CD4-positive, alpha-beta memory T cell (primary cell): ENCODE results near the gene SRSF7. TPM values are rescaled to one million over a fixed set of nuclear protein-coding genes. Genes with fewer than 3 reads are reported as not detected.
"Not testable (repeated sequence)": the region's sequence is repeated elsewhere in the genome, so short reads cannot be mapped to it uniquely, and the experiment has no call there.

Source experiments
- CTCF ChIA-PET: fragments of 350-600 bp; sonication (Branson Sonifier 250); formaldehyde crosslinking; loops from one replicate; lab custom pipeline; 2021; ENCODE audit warnings: inconsistent platforms; ENCODE audit not compliant: partially characterized antibody; lab: Charles Lee
- POLR2A ChIA-PET: fragments of 350-600 bp; sonication (Branson Sonifier 250); formaldehyde crosslinking; loops from one replicate; lab custom pipeline; 2021; ENCODE audit not compliant: partially characterized antibody; lab: Charles Lee
- DNase-seq, 5 donors: peaks; one replicate each; pipeline versions ENCODE4 v3.0.0 to v3.0.0-alpha.2; 2020 to 2022; ENCODE audit warnings: mixed read lengths in 1 of 5
- H3K27ac ChIP-seq: one replicate; pipeline ENCODE4 v1.7.0; 2013; ENCODE audit warnings: low read depth, low read length
- H3K27me3 ChIP-seq: 2 replicates; pipeline ENCODE4 v1.7.0; 2013; ENCODE audit warnings: mild to moderate bottlenecking, low read length, moderate library complexity; ENCODE audit not compliant: insufficient read depth
- H3K36me3 ChIP-seq: 2 replicates; pipeline ENCODE4 v1.7.0; 2013; ENCODE audit warnings: mild to moderate bottlenecking, low read length, moderate library complexity; ENCODE audit not compliant: insufficient read depth
- H3K4me1 ChIP-seq: 2 replicates; pipeline ENCODE4 v1.7.0; 2013; ENCODE audit warnings: mild to moderate bottlenecking, low read length, moderate library complexity; ENCODE audit not compliant: insufficient read depth
- H3K4me3 ChIP-seq, 2 donors: one replicate each; pipeline ENCODE4 v1.7.0; 2013; ENCODE audit warnings: low read length in 2 of 2, mild to moderate bottlenecking in 1 of 2
- H3K9me3 ChIP-seq, 2 donors: one replicate each; pipeline ENCODE4 v1.7.0; 2013; ENCODE audit warnings: low read length in 2 of 2, control low read depth in 1 of 2; ENCODE audit not compliant: control insufficient read depth in 1 of 2
- H3K27ac Mint-ChIP-seq, 7 donors: one replicate each; pipeline ENCODE4 v1.8.0; 2020 to 2021; ENCODE audit warnings: mixed read lengths in 7 of 7, mild to moderate bottlenecking in 6 of 7, inconsistent platforms in 3 of 7, moderate library complexity in 3 of 7
- H3K27me3 Mint-ChIP-seq, 2 donors: one replicate each; pipeline ENCODE4 v1.8.0; 2020 to 2021; ENCODE audit warnings: mixed read lengths in 2 of 2
- H3K36me3 Mint-ChIP-seq, 2 donors: one replicate each; pipeline ENCODE4 v1.8.0; 2020 to 2021; ENCODE audit warnings: mixed read lengths in 2 of 2, inconsistent platforms in 1 of 2, mild to moderate bottlenecking in 1 of 2
- H3K4me1 Mint-ChIP-seq, 4 donors: one replicate each; pipeline ENCODE4 v1.8.0; 2020 to 2021; ENCODE audit warnings: mixed read lengths in 4 of 4, mild to moderate bottlenecking in 1 of 4
- H3K4me3 Mint-ChIP-seq, 8 donors: one replicate each; pipeline ENCODE4 v1.8.0; 2020 to 2021; ENCODE audit warnings: mixed read lengths in 8 of 8, mild to moderate bottlenecking in 7 of 8, moderate library complexity in 6 of 8, inconsistent platforms in 3 of 8
- H3K9me3 Mint-ChIP-seq, 8 donors: one replicate each; pipeline ENCODE4 v1.8.0; 2020 to 2021; ENCODE audit warnings: mixed read lengths in 8 of 8, mild to moderate bottlenecking in 5 of 8, inconsistent platforms in 3 of 8, moderate library complexity in 1 of 8
- intact Hi-C: fragments of 100-400 bp; cut with micrococcal nuclease; formaldehyde crosslinking; loops from one replicate; pipeline ENCODE4 v1.15.1; 2023
- polyA plus RNA-seq, 2 donors: library from polyadenylated mRNA; unstranded; fragments of 300-500 nt; fragmentation: Illumina TruSeq; gene quantifications; one replicate each; pipeline ENCODE4 v1.2.3, GENCODE V29; 2021
- total RNA-seq, 2 experiments: library from RNA; stranded (reverse); gene quantifications; one replicate each; pipeline ENCODE4 v1.2.3, GENCODE V29; 2021

The SRSF7 gene
- total and polyA plus RNA-seq, 4 experiments from 2014 or later, result 177 to 333 (median 258) TPM

GRCh38 chr2:38755891-38756290 is 4.7 kb upstream of the SRSF7 start:
- H3K4me3 ChIP-seq, H3K27ac Mint-ChIP-seq, H3K27me3 ChIP-seq, H3K9me3 ChIP-seq, H3K4me3 Mint-ChIP-seq, H3K27me3 Mint-ChIP-seq, POLR2A ChIA-PET, DNase-seq, CTCF ChIA-PET, H3K27ac ChIP-seq, H3K9me3 Mint-ChIP-seq, H3K36me3 ChIP-seq: not testable (repeated sequence)
- Mint-ChIP-seq H3K4me1 (peaks cover 10 to 22% (median 15%) of the 10 kb centered on the region in 4 donors), H3K36me3 (peaks cover 4 to 11% of the 10 kb centered on the region in 2 donors)
- peaks cover 18% of the 10 kb centered on the region for H3K4me1 ChIP-seq
- intact Hi-C loops, result loop anchor here (10.0 kb wide), 1 partner anchor 369 kb away; the partner anchor contains the start of gene SOS1

- peak overlapping the region in 6 of 7 donors; percentile 53 to 93 (median 86) for H3K27ac Mint-ChIP-seq
- peaks cover 13 to 35% (median 19%) of the 10 kb centered on the region in 4 donors for H3K4me1 Mint-ChIP-seq
- H3K36me3 Mint-ChIP-seq, result peaks cover 15 to 22% of the 10 kb centered on the region in 2 donors
- Histone ChIP-seq H3K27ac (peak overlapping the region; percentile 31), H3K4me3 (no peak overlapping the region), H3K4me1 (peaks cover 22% of the 10 kb centered on the region), H3K36me3 (peaks cover 6% of the 10 kb centered on the region), H3K9me3 (no peaks in the 10 kb centered on the region), H3K27me3 (no peaks in the 10 kb centered on the region)
- H3K27me3 Mint-ChIP-seq, result peaks cover 0 to 3% of the 10 kb centered on the region in 2 donors
- ChIA-PET POLR2A (interaction anchor here (0.5 to 1.0 kb wide), 3 partner anchors 152 to 213 kb away, joined by 3 read pairs; partner anchors contain the start of gene HNRNPLL), CTCF (interaction anchor here (1.1 kb wide), 1 partner anchor 173 kb away, joined by 4 read pairs; no protein-coding TSS in a partner anchor)
- H3K4me3 Mint-ChIP-seq, result peak overlapping the region; percentile 80 to 91 (median 84)
- peaks cover 0 to 16% (median 1%) of the 10 kb centered on the region in 8 donors for H3K9me3 Mint-ChIP-seq
- intact Hi-C loops, result loop anchor here (10.0 kb wide), 1 partner anchor 370 kb away; the partner anchor contains the start of gene SOS1
- no peak for DNase-seq
Observed at GRCh38 chr2:38754506-38754905, 3.3 kb upstream of the SRSF7 start.

GRCh38 chr2:38754049-38754448 is 2.9 kb upstream of the SRSF7 start:
- peaks cover 16 to 40% (median 23%) of the 10 kb centered on the region in 4 donors for H3K4me1 Mint-ChIP-seq
- H3K36me3 Mint-ChIP-seq, result peaks cover 20 to 26% of the 10 kb centered on the region in 2 donors
- DNase-seq, result no peak
- no peaks in the 10 kb centered on the region for H3K9me3 ChIP-seq
- H3K27me3 ChIP-seq, result no peaks in the 10 kb centered on the region
- intact Hi-C loops, result loop anchor here (10.0 kb wide), 1 partner anchor 371 kb away; the partner anchor contains the start of gene SOS1
- peak overlapping the region; percentile 65 to 88 (median 79) for H3K4me3 Mint-ChIP-seq
- H3K36me3 ChIP-seq, result peaks cover 8% of the 10 kb centered on the region
- peaks cover 0 to 3% of the 10 kb centered on the region in 2 donors for H3K27me3 Mint-ChIP-seq
- peaks cover 26% of the 10 kb centered on the region for H3K4me1 ChIP-seq
- H3K4me3 ChIP-seq, result no peak overlapping the region
- H3K9me3 Mint-ChIP-seq, result peaks cover 0 to 16% (median 1%) of the 10 kb centered on the region in 8 donors
- CTCF ChIA-PET, result interaction anchor here (1.1 kb wide), 1 partner anchor 173 kb away, joined by 4 read pairs; no protein-coding TSS in a partner anchor
- POLR2A ChIA-PET, result interaction anchor here (0.5 to 7.8 kb wide), 3 partner anchors 13 to 212 kb away, joined by 3 to 113 read pairs (median 3); partner anchors contain the start of gene HNRNPLL
- no peak overlapping the region for H3K27ac ChIP-seq
- peak overlapping the region; percentile 81 to 99 (median 85) for H3K27ac Mint-ChIP-seq

GRCh38 chr2:38751596-38752410 is 642 bp upstream of the SRSF7 start:
- Mint-ChIP-seq H3K27me3 (peaks cover 0 to 3% of the 10 kb centered on the region in 2 donors), H3K36me3 (peaks cover 42 to 48% of the 10 kb centered on the region in 2 donors), H3K4me1 (peaks cover 35 to 62% (median 42%) of the 10 kb centered on the region in 4 donors), H3K27ac (peak overlapping the region; percentile 99 to 100 (median 100)), H3K9me3 (peaks cover 0 to 22% (median 1%) of the 10 kb centered on the region in 8 donors), H3K4me3 (peak overlapping the region; percentile 98 to 100 (median 100))
- Histone ChIP-seq H3K4me1 (peaks cover 48% of the 10 kb centered on the region), H3K36me3 (peaks cover 31% of the 10 kb centered on the region), H3K9me3 (no peaks in the 10 kb centered on the region), H3K4me3 (peak overlapping the region; percentile 43 to 98), H3K27me3 (no peaks in the 10 kb centered on the region), H3K27ac (peak overlapping the region; percentile 93)
- CTCF ChIA-PET, result interaction anchor here (0.7 to 2.8 kb wide), 7 partner anchors 9 to 216 kb away, joined by 3 to 16 read pairs (median 4); no protein-coding TSS in a partner anchor
- no peak for DNase-seq
- intact Hi-C loops, result loop anchor here (1.0 to 10.0 kb wide), 6 partner anchors 26 to 1785 kb away; partner anchors contain the start of genes ATL2, GEMIN6, SOS1 and STRN
- POLR2A ChIA-PET, result interaction anchor here (0.6 to 8.0 kb wide), 82 partner anchors 9 to 1788 kb away, joined by 3 to 327 read pairs (median 5); partner anchors contain the start of genes ATL2, CEBPZ, DHX57 and GALM

GRCh38 chr2:38750011-38750890 is 910 bp downstream of the SRSF7 start:
- H3K27ac Mint-ChIP-seq, result peak overlapping the region; percentile 99 to 100 (median 100)
- no peaks in the 10 kb centered on the region for H3K9me3 ChIP-seq
- H3K4me3 ChIP-seq, result peak overlapping the region; percentile 96 to 98
- peak overlapping the region; percentile 98 to 100 (median 100) for H3K4me3 Mint-ChIP-seq
- peaks cover 48 to 78% (median 56%) of the 10 kb centered on the region in 4 donors for H3K4me1 Mint-ChIP-seq
- ChIA-PET POLR2A (interaction anchor here (0.7 to 8.0 kb wide), 54 partner anchors 9 to 1784 kb away, joined by 3 to 327 read pairs (median 8); partner anchors contain the start of genes ATL2, DHX57, GALM and GEMIN6), CTCF (interaction anchor here (0.6 to 2.8 kb wide), 7 partner anchors 9 to 196 kb away, joined by 3 to 16 read pairs (median 4); no protein-coding TSS in a partner anchor)
- peak in 3 of 5 donors; percentile 51 to 60 (median 52) for DNase-seq
- peaks cover 64% of the 10 kb centered on the region for H3K4me1 ChIP-seq
- H3K27ac ChIP-seq, result peak overlapping the region; percentile 93
- peaks cover 0 to 3% of the 10 kb centered on the region in 2 donors for H3K27me3 Mint-ChIP-seq
- H3K9me3 Mint-ChIP-seq, result peaks cover 0 to 22% (median 1%) of the 10 kb centered on the region in 8 donors
- intact Hi-C loops, result loop anchor here (2.0 to 10.0 kb wide), 2 partner anchors 375 to 1783 kb away; partner anchors contain the start of genes SOS1 and STRN
- H3K36me3 ChIP-seq, result peaks cover 46% of the 10 kb centered on the region
- no peaks in the 10 kb centered on the region for H3K27me3 ChIP-seq
- peaks cover 57 to 64% of the 10 kb centered on the region in 2 donors for H3K36me3 Mint-ChIP-seq
